Lower leg skin (tissue), 3 donors: ENCODE measurements around the gene BMP7.

Experiments used
- CTCF ChIP-seq, 3 donors: fragments of 450-650 bp; IDR thresholded peaks; one replicate each; pipeline ENCODE4 v1.5.1; 2016; ENCODE audit warnings: antibody characterized with exemption in 3 of 3, mild to moderate bottlenecking in 3 of 3, moderate library complexity in 2 of 3
- POLR2A ChIP-seq, 2 donors: fragments of 450-650 bp; IDR thresholded peaks; one replicate each; pipeline ENCODE4 v1.6.1; 2016 to 2017; ENCODE audit warnings: antibody characterized with exemption in 2 of 2, mild to moderate bottlenecking in 1 of 2, moderate library complexity in 1 of 2

- TF ChIP-seq CTCF (IDR thresholded peaks at IDR 0.05) (no peak), POLR2A (IDR thresholded peaks at IDR 0.05) (no peak)
Observed at GRCh38 chr20:57180387-57180786, 86.1 kb downstream of the BMP7 start.
